Omental fat pad (tissue), 4 donors: ENCODE data around the gene PDE4D. TPM values are rescaled to one million over a fixed set of nuclear protein-coding genes. Genes with fewer than 3 reads are reported as not detected.

Experiments
- ATAC-seq: fragments of 150-250 bp; one replicate; pipeline ENCODE4 v1.9.1; 2016; ENCODE audit warnings: mild to moderate bottlenecking, moderate library complexity; ENCODE audit not compliant: low FRiP score
- DNase-seq: peaks from one replicate; pipeline ENCODE4 v3.0.0-alpha.2; 2019; ENCODE audit warnings: low spot score
- total RNA-seq, 4 donors: library from RNA; depleted of rRNA; stranded (reverse); fragments of >200 nt; gene quantifications; one replicate each; pipeline ENCODE4 v1.1.0, GENCODE V29; 2016
- TF ChIP-seq, protein P1 (sequence below), 3 donors: fragments of 450-650 bp; IDR thresholded peaks; one replicate each; pipeline ENCODE4 v1.5.1; 2016 to 2017; ENCODE audit warnings: antibody characterized with exemption in 3 of 3, mild to moderate bottlenecking in 3 of 3, moderate library complexity in 2 of 3

Gene PDE4D
- total RNA-seq, 4 donors from 2014 or later, result 32.5 to 94.8 (median 43.2) TPM

DNA sequence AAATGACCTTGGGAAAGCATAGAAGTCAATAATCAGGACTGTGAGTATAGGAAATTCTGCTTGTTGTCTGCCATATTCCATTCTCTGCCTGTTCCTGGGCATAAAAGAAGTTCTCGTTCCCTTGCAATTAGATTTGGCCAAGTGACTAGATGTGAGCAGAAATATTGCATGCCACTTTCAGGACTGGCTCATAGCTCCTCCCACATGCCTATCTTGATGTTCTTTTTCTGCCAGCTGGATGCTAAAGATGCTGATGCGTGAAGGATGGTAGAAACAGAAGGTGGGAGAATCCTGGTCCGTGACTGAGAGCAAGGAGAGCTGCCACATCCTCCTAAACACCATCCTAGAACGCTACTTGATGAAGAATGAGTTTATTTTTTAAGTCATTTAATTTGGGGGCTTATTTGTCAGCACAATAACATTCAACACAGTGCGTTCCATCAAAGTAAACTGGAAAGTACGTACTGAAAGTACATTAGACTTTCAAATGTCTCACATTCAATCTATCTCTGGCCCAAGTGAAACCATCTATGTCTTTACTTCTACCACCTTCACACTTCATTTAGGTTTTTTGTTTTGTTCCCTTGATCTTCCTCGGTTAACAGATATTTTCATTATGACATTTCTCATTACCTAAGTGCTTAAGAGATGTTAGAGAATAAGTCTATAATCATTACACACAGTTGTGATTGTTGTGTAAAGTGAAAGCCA lies 662.1 kb downstream of the PDE4D start:
- DNase-seq (no peak), ATAC-seq (no peak)
- TF ChIP-seq, protein P1, sequence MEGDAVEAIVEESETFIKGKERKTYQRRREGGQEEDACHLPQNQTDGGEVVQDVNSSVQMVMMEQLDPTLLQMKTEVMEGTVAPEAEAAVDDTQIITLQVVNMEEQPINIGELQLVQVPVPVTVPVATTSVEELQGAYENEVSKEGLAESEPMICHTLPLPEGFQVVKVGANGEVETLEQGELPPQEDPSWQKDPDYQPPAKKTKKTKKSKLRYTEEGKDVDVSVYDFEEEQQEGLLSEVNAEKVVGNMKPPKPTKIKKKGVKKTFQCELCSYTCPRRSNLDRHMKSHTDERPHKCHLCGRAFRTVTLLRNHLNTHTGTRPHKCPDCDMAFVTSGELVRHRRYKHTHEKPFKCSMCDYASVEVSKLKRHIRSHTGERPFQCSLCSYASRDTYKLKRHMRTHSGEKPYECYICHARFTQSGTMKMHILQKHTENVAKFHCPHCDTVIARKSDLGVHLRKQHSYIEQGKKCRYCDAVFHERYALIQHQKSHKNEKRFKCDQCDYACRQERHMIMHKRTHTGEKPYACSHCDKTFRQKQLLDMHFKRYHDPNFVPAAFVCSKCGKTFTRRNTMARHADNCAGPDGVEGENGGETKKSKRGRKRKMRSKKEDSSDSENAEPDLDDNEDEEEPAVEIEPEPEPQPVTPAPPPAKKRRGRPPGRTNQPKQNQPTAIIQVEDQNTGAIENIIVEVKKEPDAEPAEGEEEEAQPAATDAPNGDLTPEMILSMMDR (IDR thresholded peaks at IDR 0.05), result no peak

DNA sequence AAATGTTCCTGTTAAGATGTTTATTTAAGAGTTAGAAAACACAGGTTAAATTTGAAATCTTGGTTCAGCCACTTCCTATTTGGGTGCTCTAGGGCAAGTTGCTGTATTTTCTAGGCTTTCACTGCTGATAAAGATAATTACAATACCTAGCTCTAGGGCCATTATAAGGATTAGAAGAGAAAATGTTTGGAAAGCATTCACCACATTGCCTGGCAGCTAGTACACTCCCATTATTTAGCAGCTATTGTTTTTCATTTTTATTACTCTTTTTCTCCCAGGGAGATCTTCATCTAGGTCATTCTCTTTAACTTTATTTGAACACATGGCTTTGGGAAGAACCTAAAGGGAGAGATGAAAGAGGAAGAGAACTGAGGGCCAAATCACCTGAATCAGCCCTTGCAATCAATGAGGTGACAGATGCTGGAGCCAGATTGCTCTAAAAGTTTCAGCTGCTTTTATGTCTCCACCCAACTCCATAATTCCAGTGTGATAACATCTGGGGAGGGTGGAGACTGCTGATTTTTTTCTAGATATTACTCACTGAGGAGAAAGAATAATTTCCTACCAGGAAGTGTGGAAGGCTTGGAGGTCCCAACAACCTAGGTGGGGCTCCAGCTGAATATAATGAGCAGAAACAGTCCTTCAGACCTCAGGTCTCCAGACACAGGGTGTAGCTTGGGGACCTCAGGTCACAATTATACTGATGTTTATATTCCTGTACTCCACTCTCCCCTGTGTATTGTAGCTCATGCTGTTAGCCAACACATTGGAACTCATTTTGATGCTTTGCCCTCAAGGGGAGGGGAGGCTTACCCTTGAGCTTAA lies 670.6 kb downstream of the PDE4D start:
- ATAC-seq (no peak), DNase-seq (no peak)
- TF ChIP-seq, protein P1 (IDR thresholded peaks at IDR 0.05), result no peak

DNA sequence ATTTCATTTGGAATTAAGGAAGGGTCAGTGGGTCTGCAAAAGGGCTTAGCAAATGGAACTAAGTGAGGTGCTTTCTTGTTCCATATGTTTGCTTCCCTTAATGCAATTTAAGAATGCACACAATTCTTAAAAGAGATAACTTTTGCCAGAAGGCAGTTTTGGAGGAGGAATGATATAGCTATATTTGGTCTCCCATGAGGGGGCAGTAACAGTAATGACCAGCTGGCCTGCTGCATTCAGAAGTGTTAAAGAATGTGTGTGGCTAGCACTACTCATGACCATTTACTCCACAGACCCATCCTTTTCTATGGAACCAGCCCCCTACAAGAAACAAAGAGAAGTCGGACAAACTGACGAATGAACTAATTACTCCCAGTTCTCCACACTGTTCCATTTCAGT lies 671.8 kb downstream of the PDE4D start:
- TF ChIP-seq, protein P1 (IDR thresholded peaks at IDR 0.05), result no peak
- DNase-seq (no peak), ATAC-seq (no peak)

GRCh38 chr5:59218424-59219045 lies 675.0 kb downstream of the PDE4D start:
- TF ChIP-seq, protein P1 (IDR thresholded peaks at IDR 0.05), result no peak
- ATAC-seq, result no peak

DNA sequence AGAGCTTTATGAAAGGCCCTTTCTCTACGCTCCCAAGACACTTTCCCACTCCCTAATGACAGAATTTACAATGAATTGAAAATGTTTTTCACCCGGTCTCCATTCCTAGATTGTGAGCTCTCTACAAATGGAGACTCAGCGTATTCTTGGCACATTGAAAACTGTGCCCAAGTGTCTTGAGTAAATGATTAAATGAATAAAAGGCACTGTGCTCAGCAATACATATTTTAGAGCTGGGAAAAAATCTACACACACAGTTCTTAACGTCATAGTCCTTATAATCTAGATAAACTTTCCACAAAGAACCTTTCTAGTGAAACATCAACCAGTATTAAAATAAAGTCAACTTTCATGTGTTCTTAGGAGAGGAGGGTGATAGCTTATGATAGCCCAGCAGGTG lies 676.7 kb downstream of the PDE4D start:
- DNase-seq (no peak), ATAC-seq (no peak)
- TF ChIP-seq, protein P1 (IDR thresholded peaks at IDR 0.05), result no peak

More at GRCh38 chr5:59218424-59219045, 675.0 kb downstream of the PDE4D start:
- no peak for DNase-seq

DNA sequence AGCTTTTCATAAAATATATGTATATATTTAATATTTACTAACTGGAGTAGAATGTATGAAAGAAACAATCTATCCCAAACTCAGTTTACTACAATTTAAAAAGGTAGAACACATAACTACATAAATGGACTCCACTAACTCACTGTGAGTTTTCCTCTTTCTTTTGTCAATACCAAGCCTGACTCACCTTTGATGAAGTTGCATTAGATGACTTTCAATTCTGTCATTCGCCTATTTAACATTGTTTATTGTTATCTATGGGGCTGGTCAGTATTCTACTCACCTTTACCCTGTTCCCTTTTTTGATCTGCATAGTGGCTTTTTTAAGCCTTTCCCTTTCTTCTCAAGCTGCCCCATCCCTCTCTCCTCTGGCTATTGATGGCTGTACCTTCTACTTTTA lies 680.9 kb downstream of the PDE4D start:
- TF ChIP-seq, protein P1 (IDR thresholded peaks at IDR 0.05), result no peak
- ATAC-seq, result no peak
- no peak for DNase-seq
